WTC11 (cell line): ENCODE data around the gene SLC25A12.
"Not testable (repeated sequence)": the region's sequence is repeated elsewhere in the genome, so short reads cannot be mapped to it uniquely, and the experiment has no call there.

ENCODE experiments used
- CBFB ChIP-seq: sonication (generic); formaldehyde crosslinking; IDR thresholded peaks from 2 replicates; pipeline ENCODE4 v1.8.1; 2022; ENCODE audit warnings: mild to moderate bottlenecking, low read depth, missing genetic modification reagents
- CTCF ChIP-seq: fragments of 200-600 bp; IDR thresholded peaks from 2 replicates; pipeline ENCODE4 v1.8.0; 2022; ENCODE audit warnings: antibody characterized with exemption
- PRRX2 ChIP-seq: fragments of 250-450 bp; sonication (Bioruptor Pico); IDR thresholded peaks from 2 replicates; pipeline ENCODE4 v1.8.0; 2021; ENCODE audit warnings: mild to moderate bottlenecking
- ZNF423 ChIP-seq: fragments of 250-450 bp; sonication (Bioruptor Pico); IDR thresholded peaks from 2 replicates; pipeline ENCODE4 v2.1.2; 2022; ENCODE audit warnings: mild to moderate bottlenecking, moderate library complexity
- TF ChIP-seq, protein P1 (sequence below): sonication (generic); formaldehyde crosslinking; IDR thresholded peaks from 2 replicates; pipeline ENCODE4 v1.8.1; 2023; ENCODE audit warnings: mild to moderate bottlenecking, missing genetic modification reagents, moderate library complexity

DNA sequence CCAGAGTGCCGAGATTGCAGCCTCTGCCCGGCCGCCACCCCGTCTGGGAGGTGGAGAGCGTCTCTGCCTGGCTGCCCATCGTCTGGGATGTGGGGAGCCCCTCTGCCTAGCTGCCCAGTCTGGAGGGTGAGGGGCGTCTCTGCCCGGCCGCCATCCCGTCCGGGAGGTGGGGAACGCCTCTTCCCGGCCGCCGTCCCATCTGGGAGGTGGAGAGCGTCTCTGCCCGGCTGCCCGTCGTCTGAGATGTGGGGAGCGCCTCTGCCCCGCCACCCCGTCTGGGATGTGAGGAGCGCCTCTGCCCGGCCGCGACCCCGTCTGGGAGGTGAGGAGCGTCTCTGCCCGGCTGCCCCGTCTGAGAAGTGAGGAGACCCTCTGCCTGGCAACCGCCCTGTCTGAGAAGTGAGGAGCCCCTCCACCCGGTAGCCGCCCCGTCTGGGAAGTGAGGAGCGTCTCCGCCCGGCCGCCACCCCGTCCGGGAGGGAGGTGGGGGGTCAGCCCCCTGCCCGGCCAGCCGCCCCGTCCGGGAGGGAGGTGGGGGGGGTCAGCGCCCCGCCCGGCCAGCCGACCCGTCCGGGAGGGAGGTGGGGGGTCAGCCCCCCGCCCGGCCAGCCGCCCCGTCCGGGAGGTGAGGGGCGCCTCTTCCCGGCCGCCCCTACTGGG is 5.7 kb upstream of the SLC25A12 start:
- not testable (repeated sequence) for TF ChIP-seq PRRX2 (CRISPR knock-in tag); CTCF; CBFB; ZNF423
- TF ChIP-seq, protein P1, sequence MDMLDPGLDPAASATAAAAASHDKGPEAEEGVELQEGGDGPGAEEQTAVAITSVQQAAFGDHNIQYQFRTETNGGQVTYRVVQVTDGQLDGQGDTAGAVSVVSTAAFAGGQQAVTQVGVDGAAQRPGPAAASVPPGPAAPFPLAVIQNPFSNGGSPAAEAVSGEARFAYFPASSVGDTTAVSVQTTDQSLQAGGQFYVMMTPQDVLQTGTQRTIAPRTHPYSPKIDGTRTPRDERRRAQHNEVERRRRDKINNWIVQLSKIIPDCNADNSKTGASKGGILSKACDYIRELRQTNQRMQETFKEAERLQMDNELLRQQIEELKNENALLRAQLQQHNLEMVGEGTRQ (CRISPR knock-in tag) = not testable (repeated sequence)
